K562 (cell line): ENCODE measurements around the gene CCDC148.

Experiments
- LCOR ChIP-seq: sonication (generic); formaldehyde crosslinking; IDR thresholded peaks from 2 replicates; pipeline ENCODE4 v1.8.0; 2022; ENCODE audit warnings: mild to moderate bottlenecking, missing genetic modification reagents
- THRAP3 ChIP-seq: fragments of 450-650 bp; IDR thresholded peaks from 2 replicates; pipeline ENCODE4 v1.6.1; 2016; ENCODE audit warnings: mild to moderate bottlenecking, inconsistent platforms, borderline replicate concordance

DNA sequence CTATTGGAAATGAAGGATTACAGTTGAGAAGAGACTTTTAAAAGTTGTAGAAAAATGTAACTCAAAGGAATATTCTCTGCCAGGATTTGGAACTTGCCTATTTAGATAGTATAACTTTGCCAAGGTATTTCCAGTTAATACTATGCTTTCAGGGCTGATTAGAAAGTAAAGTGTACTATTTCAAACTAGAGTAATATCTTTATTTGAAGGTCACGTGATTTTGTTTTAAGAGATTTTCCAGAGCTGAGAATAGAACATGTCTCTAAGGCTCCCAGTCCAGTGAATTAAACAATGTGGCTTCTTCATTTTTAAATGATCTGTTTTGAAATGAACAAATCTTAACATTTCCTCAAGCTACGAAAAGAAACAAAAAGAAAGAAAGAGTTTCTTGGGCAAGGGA is 53.9 kb downstream of the CCDC148 start:
- TF ChIP-seq LCOR (CRISPR knock-in tag) (no peak), THRAP3 (no peak)
